HG02884 (cell line): Measurements from ENCODE around the gene CACNA1C.
A peak's percentile ranks its signal among the peaks of the same experiment; 100 is the strongest.

Experiments used
- ATAC-seq: cut with Tn5 transposase; IDR thresholded peaks from one replicate; pipeline ENCODE4 v1.9.1; 2021; ENCODE audit warnings: mild to moderate bottlenecking, moderate library complexity; ENCODE audit not compliant: unreplicated experiment

CACNA1C gene

DNA sequence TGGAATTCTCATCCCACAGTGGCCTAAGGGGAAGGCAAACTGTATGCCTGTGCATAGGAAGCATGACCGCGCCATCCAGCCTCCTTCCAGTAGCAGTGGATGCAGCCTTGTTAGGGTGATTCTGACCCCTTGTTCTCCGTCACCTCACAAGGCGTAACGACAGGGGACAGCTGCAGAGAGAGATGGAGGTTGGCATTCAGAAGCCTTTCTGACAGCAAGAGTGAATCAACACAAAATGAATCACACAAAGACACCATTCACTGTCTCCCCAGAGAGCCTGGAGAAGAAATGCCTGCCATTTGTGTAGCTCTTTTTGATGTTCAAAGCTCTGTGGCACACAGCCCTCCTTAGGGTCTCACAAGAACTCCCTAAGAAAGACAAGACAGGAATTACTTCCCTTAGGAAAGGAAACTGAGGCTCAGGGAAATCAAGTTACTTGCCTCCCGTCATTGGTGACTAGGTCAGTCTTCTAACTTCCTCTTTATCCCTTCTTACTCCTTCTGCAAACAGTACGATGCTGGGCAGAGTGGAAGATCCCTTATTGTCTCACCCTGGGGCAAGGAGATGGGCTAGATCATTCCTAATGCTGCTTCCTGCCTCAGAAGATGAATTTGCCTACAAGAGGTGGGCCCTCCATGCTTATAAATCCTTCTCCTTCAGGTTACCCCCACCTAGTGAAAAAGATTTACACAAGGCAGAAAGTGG lies 280.9 kb downstream of the CACNA1C start:
- no peak for ATAC-seq

DNA sequence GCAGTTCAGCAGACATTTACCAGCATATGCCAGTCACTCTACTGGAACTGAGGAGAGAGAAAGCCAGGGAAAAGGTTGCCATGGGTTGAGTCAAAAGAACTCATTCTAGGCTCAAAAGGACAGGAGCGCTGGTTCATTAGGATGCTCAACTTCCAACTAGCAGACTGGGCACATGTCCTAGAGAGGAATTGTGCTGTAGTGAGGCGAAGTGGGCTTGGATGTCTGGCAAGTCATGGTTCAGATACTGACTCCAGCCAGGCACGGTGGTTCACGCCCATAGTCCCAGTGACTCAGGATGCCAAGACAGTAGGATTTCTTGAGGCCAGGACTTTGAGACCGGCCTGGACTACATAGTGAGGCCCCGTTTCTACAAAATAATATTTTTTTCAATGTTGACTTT lies 281.5 kb downstream of the CACNA1C start:
- ATAC-seq = no peak

DNA sequence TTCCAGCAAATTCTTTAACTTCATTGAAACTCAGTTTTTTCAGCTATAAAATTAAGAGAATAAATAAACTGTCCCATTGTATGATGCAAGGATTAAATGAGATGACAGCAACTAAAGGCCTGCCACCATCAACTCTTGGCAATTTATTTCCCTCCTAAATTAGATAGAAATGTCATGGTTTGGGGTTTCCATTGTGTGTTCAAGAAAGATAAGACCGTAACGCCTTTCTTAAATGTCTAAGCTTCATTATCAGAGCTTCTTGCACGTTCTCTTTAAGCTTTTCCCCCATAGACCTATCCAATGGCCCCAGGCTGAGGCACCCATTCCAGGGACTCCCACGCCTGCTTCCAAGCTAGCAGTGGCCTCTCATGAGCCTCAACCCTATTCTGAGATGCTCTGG lies 281.9 kb downstream of the CACNA1C start:
- ATAC-seq = no peak

DNA sequence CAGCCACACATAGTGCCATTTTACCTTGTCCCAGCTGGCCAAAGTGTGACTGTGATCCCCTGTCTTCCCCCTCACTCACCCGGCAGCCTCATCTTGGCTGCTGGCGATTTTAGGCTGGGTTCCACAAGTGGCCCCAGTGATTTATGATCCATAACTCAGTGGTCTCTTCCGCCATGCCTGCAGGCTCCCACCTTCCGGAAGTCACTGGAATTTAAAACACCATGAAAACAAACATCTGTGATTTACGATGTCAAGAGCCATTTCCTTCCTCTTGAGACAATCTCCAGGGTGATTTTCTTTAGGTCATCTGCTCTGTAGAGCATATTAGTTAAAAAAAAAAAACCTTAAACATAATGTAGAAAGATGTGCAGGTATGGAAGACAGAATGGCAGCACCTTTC lies 282.3 kb downstream of the CACNA1C start:
- ATAC-seq = no peak

DNA sequence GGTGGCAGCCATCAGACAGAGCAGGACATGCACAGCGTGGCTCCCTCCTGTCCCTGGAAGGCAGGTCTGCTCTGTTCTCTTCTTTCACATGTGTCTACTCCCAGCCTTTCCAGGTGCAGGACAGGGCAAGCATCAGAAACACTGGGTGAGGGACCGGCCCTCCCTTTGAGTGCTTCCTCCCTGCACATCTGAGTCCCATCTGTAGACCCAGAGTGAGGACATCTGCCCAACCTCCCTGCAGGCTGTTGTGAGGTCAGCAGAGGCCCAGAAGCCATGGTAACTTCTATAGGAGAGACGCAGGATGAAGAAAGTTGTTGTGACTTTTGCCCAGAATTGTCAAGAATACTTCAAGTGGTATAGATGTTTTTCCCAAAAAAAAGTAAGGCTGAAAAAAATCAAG lies 282.7 kb downstream of the CACNA1C start:
- ATAC-seq = no peak

DNA sequence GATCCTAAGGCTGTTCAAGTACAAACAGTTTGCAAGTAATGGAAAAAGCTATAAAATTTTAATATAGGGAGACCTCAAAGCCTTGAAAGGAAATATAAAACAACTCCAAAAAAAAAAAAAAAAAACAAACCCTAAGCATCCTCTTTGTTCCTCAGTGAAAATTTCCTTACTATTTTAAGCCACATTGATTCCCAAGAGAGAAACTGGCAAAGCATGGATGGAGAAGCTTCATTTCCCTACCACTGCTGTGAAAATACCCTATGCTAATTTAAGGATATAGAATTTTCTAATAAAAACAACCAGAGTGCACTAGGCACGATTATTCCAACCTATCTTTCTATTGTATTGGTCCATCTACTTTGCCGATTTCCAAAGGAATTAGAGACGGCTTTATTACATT lies 283.1 kb downstream of the CACNA1C start:
- ATAC-seq = no peak

DNA sequence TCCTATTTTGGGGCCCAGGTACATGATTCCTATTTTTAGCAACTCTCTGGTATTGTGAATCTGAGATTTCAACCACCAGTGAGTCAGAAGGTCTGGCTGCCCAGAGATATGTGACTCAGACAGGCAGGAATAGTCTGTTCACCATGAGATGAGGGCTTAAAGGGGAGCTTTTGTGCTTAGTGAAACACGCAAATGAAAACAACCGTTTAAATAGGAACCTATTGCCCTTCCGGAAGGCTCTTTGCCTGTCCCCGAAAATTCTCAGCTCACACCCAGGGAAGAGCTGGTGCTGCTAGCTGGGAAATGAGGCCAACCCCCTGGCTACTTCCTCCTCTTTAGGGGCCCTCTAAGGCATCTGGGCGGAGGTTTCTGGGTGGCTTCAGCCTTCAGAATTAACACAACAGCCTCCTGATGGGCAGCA lies 283.6 kb downstream of the CACNA1C start:
- ATAC-seq = peak; percentile 90

DNA sequence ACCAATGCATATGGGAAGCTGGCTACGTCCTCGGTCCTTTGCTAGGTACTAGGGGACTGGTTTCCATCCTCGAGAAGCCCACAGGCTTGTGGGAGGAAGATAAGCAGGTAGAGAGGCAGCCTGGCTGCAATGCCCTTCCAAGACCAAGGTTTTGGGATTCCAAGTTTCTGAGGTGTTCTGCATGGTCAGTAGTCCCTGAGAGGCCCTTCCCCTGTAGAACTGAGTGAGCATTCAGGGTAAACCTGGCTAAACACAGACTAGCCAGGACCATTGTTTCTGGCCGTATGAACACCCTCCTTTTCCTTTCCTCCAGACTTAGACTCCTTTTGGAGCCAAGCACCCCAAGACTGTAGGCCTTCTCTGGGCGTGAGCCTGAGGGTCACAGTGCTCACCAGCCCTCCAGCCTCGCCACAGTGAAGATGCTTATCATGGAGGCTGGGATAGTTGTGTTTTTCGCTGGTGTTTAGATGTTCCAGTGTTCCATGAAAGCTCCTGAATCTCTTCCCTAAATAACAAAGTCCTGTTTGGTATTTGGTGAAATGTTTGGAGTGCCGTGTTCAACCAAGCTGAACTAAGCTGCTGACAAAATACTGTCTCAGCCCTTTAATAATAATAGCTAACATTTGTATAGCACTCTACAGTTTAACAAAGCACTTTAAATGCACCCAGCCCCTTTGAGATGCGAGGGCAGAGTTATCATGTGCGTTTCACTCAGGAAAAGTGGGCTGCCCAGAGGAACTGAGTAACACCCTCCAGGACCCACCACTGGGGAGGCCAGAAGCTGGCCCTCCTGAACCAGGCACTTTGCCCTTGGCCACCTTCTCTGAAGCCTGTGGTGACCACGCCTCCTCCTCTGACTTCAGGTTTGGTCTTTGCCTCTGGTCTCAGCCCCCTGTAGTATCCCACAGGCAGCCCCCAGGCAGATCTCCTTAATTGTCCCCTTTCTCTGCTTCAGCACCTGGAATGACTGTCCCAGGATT lies 284.5 kb downstream of the CACNA1C start:
- no peak for ATAC-seq

DNA sequence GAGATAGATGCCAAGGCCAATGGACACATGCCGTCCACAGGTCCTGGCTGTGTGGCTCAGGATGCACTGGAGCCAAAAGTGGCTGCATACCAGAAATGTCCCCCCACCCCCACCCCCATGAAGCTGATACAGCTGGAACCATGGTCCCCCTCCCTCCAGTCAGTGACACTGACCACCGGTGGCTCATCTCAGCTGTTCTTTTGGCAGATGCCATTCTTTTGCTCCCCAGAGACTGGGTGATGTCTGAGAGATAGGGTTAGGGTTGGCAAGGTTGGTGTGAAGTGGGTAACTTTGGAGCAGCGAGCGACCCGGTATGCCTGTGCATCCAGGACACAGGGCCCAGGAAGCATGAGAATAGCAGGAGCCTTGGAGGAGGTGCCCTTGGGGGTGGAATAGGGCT lies 285.6 kb downstream of the CACNA1C start:
- ATAC-seq = no peak

DNA sequence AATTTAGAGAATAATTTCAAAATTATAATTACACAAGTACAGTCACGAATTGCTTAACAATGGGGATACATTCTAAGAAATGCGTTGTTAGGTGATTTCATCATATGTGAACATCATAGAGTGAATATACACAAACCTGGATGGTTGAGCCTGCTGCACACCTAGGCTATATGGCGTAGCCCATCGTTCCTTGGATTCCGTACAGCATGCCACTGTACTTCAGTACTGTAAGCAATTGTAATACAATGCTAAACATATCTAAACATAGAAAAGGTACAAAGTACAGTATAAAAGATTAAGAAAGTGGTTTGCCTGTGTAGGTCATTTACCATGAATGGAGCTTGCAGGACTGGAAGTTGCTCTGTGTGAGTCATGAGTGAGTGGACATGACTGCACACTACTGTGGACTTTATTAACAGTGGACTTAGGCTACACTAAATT lies 286.2 kb downstream of the CACNA1C start:
- ATAC-seq = no peak

DNA sequence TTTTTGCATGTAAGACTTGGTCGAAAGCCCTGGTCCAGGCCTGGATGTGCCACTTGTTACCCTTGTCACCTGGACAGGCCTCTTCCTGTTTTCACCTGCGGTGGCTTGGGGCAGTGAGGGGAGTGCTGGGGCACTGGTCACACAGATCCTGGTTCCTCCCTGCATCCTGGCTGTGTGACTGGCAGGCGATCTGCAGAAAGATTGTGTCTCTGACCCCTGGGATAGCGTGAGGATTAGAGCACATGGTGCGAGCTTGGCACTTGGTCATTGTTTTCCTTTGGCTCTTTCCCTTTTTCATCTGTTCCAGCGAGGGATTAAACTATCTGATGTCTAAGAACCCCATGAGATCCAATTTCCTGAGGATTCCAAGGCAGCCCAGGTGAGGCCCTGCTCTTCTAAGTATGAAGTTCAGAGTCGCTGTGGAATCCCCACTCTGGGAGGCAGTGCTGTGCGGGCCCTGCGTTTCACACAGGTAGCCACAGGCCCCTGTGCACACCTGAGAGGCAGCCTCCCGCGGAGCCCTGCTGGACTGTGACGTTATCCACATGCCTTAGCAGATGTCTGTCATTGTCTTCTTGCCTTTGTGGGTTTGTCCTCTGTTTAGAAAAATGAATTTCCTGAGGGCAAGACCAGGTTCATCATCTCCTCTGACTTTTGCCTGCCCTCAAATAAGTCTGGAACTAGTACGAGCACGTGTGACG lies 288.4 kb downstream of the CACNA1C start:
- ATAC-seq = no peak

DNA sequence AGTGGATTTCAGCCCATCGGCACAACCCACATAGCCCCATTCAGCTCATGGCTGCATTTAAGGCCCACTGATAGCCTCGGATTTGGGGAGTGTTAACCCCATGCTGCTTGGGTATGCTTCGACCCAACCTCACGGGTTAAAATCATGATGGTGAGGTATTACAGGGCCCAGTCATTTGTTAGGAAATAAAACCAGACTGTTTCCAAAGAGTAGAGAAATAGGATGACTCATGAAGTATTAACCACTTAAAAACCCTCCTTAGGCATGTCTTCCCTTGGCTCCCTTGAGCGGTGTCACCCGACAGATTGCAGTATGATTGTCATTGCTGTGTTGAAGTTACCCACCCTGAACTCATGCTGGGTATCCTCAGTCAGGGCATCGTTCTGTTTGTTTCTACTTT lies 289.1 kb downstream of the CACNA1C start:
- ATAC-seq = no peak

DNA sequence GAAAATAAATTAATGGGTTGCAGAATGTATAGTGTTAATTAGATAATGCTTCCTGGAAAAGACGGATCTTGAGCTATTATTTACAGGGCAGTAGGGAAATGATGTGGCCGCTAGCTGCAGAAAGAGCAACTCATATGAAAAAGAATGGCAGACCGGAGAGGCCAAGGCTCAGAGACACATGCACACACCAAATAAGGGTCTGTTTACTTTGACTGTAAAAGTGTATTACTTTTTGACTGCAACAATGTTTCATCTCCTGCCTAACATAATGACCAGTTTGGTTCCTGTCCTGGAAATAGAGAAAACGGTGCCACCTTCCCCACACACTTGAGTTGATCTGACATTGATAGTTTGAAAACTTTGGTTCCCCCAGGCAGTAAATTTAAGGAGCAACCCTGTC lies 290.9 kb downstream of the CACNA1C start:
- no peak for ATAC-seq

DNA sequence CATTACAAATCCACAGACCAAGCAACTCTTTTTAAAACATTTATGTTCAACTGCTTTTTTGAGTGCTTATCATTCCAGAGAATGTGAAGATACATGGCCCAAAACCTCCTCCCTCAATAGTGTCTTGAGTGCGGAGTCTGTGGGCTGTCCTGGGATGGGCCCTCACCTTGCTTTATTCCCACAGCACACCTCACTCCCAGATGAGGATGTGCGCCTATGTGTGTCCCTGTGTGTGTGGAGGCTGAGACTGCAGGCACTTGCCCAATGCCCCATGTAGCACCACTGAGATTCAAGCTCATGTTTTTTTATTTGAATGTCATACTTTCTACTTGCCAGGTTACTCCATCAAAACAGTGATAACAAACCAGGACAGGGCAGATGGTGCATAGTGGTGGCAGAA lies 291.7 kb downstream of the CACNA1C start:
- no peak for ATAC-seq

DNA sequence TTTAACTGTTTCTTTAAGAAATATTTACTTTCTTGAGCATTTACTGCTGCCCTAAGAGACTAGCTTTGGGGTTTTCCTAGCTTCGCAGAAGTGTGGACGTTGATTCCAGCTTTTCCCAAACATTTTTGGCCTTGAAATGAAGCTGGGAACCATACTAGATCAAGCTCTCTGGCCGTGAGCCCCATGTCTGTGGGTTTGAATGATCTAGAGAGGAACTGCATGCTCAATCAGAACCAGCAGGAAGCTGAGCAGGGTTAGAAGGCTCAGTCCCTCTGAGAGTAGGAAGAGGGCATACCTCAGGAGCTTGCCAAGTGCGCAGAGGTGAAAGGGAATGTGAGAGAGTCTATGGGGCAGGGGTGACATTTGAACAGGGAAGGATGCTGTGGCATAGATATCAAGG lies 292.1 kb downstream of the CACNA1C start:
- no peak for ATAC-seq

DNA sequence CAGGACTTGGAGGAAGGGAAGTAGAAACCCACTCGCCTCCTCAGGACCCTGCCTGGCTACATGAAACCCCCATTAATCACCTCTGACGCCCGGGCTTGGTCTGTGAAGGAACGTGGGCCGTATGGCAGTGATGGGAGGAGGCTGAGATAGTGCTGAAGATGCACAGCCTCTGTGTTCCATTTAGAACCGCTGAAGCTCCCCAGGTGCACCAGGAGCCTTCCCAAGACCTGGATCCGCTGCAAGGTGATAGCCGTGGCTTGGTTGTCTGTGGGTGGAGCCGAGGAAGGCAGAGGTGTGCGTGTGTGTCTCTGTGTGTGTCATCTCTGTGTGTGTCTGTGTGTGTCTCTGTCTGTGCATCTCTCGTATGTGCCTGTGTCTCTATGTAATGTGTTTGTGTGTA lies 293.1 kb downstream of the CACNA1C start:
- no peak for ATAC-seq

DNA sequence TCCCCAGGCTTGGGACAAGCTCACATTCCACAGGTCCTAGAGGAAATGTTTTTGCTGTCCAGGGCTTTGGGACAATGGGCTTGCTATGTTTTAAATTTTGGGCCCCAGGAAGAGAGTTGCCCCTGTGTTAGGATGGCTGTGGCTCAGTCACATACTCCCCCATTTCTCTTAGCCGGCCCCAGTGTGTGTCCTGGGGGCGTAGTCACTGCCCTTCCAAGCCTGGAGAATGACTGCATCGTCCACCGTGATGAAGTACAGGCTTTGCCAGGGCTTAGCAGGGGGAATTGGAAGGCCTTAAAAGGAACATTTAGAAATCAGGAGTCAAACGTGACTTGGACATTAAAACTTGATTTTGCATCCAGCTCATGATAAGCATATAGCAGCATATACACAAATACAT lies 293.6 kb downstream of the CACNA1C start:
- ATAC-seq = no peak

DNA sequence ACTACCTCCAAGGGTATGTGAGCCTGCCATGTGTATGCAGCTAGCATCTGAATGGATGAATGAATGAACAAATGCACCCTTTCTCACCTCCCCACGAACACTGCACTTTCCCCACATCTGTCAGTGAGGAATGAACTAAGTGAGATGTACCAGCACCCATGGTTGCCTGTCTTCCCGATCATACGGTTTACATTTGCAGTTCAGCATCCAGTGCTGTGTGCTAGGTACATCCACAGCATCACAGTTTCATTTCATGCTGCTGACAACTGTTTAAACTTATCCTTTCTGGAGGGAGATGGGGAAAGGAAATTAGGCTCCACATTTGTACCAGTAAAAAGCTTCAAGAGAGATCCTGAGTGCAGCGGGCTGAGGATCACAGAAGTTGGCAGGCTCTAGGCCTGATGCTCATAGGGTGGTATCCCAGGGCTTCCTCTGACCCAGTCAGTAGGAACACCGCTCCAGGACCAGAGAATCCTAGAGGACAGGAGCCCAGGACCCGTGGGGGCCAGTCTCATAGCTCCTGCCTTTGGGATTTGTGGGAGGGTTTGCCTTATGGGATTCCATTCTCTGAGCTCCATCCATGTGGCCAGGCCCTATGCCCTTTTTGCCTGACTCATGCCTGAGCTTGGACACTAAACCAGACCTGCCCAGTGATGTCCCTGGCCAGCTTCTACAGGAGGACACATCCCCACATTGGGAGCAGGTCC lies 294.5 kb downstream of the CACNA1C start:
- no peak for ATAC-seq

DNA sequence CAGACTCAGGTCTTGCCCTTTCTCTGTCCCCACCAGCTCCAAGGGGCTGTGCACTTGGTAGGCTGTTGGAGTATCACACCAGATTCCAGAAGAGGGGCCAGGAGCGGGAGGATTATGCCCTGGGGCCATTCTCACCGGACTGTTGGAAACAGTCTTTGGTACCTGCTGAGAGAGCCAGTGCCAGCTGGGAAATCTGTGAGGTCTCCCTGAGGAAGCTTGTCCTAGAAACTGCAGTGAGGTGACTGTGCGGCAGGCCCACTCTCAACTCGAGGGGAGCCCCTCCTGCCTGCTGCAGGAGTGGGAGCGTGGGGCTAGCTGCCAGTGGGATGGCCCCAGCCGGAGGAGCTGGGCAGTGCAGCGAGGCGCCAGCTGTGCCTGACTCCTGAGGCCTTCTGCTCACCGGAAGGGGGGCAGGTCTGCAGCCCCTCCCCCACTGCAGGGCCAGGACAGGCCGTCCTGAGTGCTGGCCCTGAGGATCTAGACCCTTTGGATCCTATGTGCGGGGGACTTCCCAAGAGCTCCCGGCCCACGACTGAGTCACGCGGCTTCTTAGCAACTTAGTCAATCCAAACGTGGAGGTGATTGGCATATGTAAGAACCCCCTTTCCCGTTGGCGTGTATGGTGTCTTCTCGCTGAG lies 295.2 kb downstream of the CACNA1C start:
- ATAC-seq = no peak

DNA sequence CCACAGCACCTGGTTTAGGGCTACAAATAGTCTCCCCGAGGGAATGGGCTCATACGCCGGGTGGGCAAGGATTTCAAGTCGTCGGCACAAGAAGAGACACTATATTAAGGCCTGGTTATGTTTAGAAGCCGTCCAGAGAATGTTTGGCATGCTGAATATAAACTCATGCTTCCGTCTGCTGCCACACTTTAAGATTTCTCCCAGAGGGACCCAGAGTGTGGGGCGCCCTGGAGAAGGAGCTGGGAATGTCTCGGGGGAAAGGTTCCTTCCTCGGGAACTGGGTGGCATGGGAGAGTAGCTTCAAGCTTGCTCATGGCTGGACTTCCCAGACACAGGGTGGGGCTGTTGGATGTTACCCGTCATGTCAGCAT lies 295.7 kb downstream of the CACNA1C start:
- ATAC-seq = no peak
